Mesenchymal stem cell (in vitro differentiated cells and primary cell): Measurements from ENCODE around the gene CDKN2B-AS1.

Experiments
- DNase-seq: peaks from one replicate; pipeline ENCODE4 v3.0.0-alpha.2; 2013
- H2AFZ ChIP-seq: one replicate; pipeline ENCODE4 v1.6.1; 2013; ENCODE audit warnings: low read depth, mild to moderate bottlenecking, control low read depth, inconsistent platforms, low read length, moderate library complexity
- H2AK5ac ChIP-seq: 2 replicates; pipeline ENCODE4 v1.6.1; 2013; ENCODE audit warnings: low read length, moderate library complexity, mild to moderate bottlenecking, inconsistent platforms; ENCODE audit not compliant: severe bottlenecking
- H2BK120ac ChIP-seq: one replicate; pipeline ENCODE4 v1.6.1; 2013; ENCODE audit warnings: low read depth, mild to moderate bottlenecking, inconsistent platforms, low read length, moderate library complexity
- H2BK12ac ChIP-seq, 2 experiments: one replicate each; pipeline ENCODE4 v1.6.1; 2013; ENCODE audit warnings: inconsistent platforms in 2 of 2, low read length in 2 of 2, mild to moderate bottlenecking in 2 of 2, moderate library complexity in 2 of 2, control low read depth in 1 of 2
- H2BK15ac ChIP-seq: one replicate; pipeline ENCODE4 v1.6.1; 2013; ENCODE audit warnings: mild to moderate bottlenecking, low read depth, inconsistent platforms; ENCODE audit not compliant: poor library complexity, severe bottlenecking
- H2BK5ac ChIP-seq: 2 replicates; pipeline ENCODE4 v1.6.1; 2013; ENCODE audit warnings: low read depth, mild to moderate bottlenecking, low read length, control low read depth, inconsistent platforms; ENCODE audit not compliant: poor library complexity, severe bottlenecking
- H3K14ac ChIP-seq, 2 experiments: one replicate each; pipeline ENCODE4 v1.6.1; 2013; ENCODE audit warnings: inconsistent platforms in 2 of 2, low read length in 2 of 2, control low read depth in 1 of 2, mild to moderate bottlenecking in 1 of 2, moderate library complexity in 1 of 2
- H3K18ac ChIP-seq, 2 experiments: one replicate each; pipeline ENCODE4 v1.6.1; 2013; ENCODE audit warnings: inconsistent platforms in 2 of 2, low read length in 2 of 2, control low read depth in 1 of 2, low read depth in 1 of 2, mild to moderate bottlenecking in 1 of 2
- H3K23ac ChIP-seq, 2 experiments: one replicate each; pipeline ENCODE4 v1.6.1; 2013; ENCODE audit warnings: inconsistent platforms in 2 of 2, low read length in 2 of 2, mild to moderate bottlenecking in 2 of 2, moderate library complexity in 2 of 2, control low read depth in 1 of 2
- H3K27ac ChIP-seq: 2 replicates; pipeline ENCODE4 v1.5.1; 2013; ENCODE audit warnings: mild to moderate bottlenecking, moderate library complexity, low read length, control low read depth, inconsistent platforms; ENCODE audit not compliant: poor library complexity, severe bottlenecking
- H3K27me3 ChIP-seq, 2 experiments: 2 replicates each; pipeline versions ENCODE4 v1.6.1 to v1.7.0; 2013; ENCODE audit warnings: low read length in 2 of 2, mild to moderate bottlenecking in 2 of 2, moderate library complexity in 2 of 2, control low read depth in 1 of 2, inconsistent platforms in 1 of 2; ENCODE audit not compliant: control insufficient read depth in 1 of 2, insufficient read depth in 1 of 2
- H3K36me3 ChIP-seq, 2 experiments: 2 replicates each; pipeline versions ENCODE4 v1.6.1 to v1.7.0; 2013; ENCODE audit warnings: low read length in 2 of 2, control low read depth in 1 of 2, inconsistent platforms in 1 of 2, low read depth in 1 of 2, mild to moderate bottlenecking in 1 of 2; ENCODE audit not compliant: insufficient read depth in 2 of 2, control insufficient read depth in 1 of 2
- H3K4ac ChIP-seq, 2 experiments: one replicate each; pipeline ENCODE4 v1.6.1; 2013; ENCODE audit warnings: inconsistent platforms in 2 of 2, low read length in 2 of 2, mild to moderate bottlenecking in 2 of 2, moderate library complexity in 2 of 2, control low read depth in 1 of 2, low read depth in 1 of 2
- H3K4me1 ChIP-seq: 2 replicates; pipeline ENCODE4 v1.6.1; 2013; ENCODE audit warnings: low read depth, low read length, control low read depth; ENCODE audit not compliant: control insufficient read depth, insufficient read depth
- H3K4me2 ChIP-seq: 2 replicates; pipeline ENCODE4 v1.6.1; 2013; ENCODE audit warnings: low read length, mild to moderate bottlenecking, inconsistent platforms; ENCODE audit not compliant: poor library complexity, severe bottlenecking
- H3K4me3 ChIP-seq, 2 experiments: 2 replicates each; pipeline versions ENCODE4 v1.5.1 to v1.7.0; 2013; ENCODE audit warnings: low read length in 2 of 2, mild to moderate bottlenecking in 2 of 2, control low read depth in 1 of 2, low read depth in 1 of 2; ENCODE audit not compliant: insufficient read depth in 1 of 2
- H3K79me1 ChIP-seq: replicated peaks from 2 replicates; pipeline ENCODE4 v1.6.1; 2013; ENCODE audit warnings: mild to moderate bottlenecking, control low read depth, low read length, inconsistent platforms; ENCODE audit not compliant: poor library complexity, severe bottlenecking
- H3K9ac ChIP-seq: 2 replicates; pipeline ENCODE4 v1.7.0; 2013; ENCODE audit warnings: mild to moderate bottlenecking, low read length, moderate library complexity
- H3K9me3 ChIP-seq: 2 replicates; pipeline ENCODE4 v1.7.0; 2013; ENCODE audit warnings: mild to moderate bottlenecking, low read length; ENCODE audit not compliant: control insufficient read depth
- H4K8ac ChIP-seq: one replicate; pipeline ENCODE4 v1.6.1; 2013; ENCODE audit warnings: inconsistent platforms, mild to moderate bottlenecking, low read length, moderate library complexity
- H4K91ac ChIP-seq: one replicate; pipeline ENCODE4 v1.6.1; 2013; ENCODE audit warnings: mild to moderate bottlenecking, low read length, inconsistent platforms
- WGBS: methylation state at CpG from one replicate; pipeline ENCODE4 v1.1.7; 2013; ENCODE audit warnings: mixed read lengths; 5-methylcytosine and 5-hydroxymethylcytosine counted together

CDKN2B-AS1 gene

GRCh38 chr9:22105005-22105722 lies 110.6 kb downstream of the CDKN2B-AS1 start:
- H3K9me3 ChIP-seq = no peaks in the 10 kb centered on the region
- H3K14ac ChIP-seq = no peak overlapping the region
- no peak overlapping the region for H2BK5ac ChIP-seq
- no peak overlapping the region for H3K4me2 ChIP-seq
- H3K27ac ChIP-seq = peak overlapping the region; percentile 82
- no peaks in the 10 kb centered on the region for H3K36me3 ChIP-seq
- peaks cover 4% of the 10 kb centered on the region for H3K4me1 ChIP-seq
- H3K27me3 ChIP-seq = no peaks in the 10 kb centered on the region
- no peak overlapping the region for H2BK15ac ChIP-seq
- H3K4ac ChIP-seq = peak overlapping the region in 1 of 2 experiments; percentile 56
- no peak overlapping the region for H2AFZ ChIP-seq
- WGBS = 94% methylated on average over 2 of the region's 4 CpGs
- no peak overlapping the region for H3K9ac ChIP-seq
- H3K79me1 ChIP-seq = no peaks in the 10 kb centered on the region
- no peak overlapping the region for H3K23ac ChIP-seq
- no peak overlapping the region for H3K4me3 ChIP-seq
- no peak overlapping the region for H4K8ac ChIP-seq
- peak overlapping the region; percentile 50 for H2BK120ac ChIP-seq
- peak overlapping the region; percentile 49 to 66 for H3K18ac ChIP-seq
- peak overlapping the region; percentile 42 to 81 for H2BK12ac ChIP-seq
- H4K91ac ChIP-seq = no peak overlapping the region
- no peak for DNase-seq
- peak overlapping the region; percentile 78 for H2AK5ac ChIP-seq

- Histone ChIP-seq H4K91ac (no peak overlapping the region), H2BK5ac (peak overlapping the region; percentile 59), H3K27me3 (no peaks in the 10 kb centered on the region), H3K27ac (peak overlapping the region; percentile 69), H3K18ac (peak overlapping the region; percentile 23), H3K36me3 (no peaks in the 10 kb centered on the region), H2BK15ac (no peak overlapping the region), H3K14ac (no peak overlapping the region), H3K4me1 (peaks cover 6% of the 10 kb centered on the region), H3K4ac (no peak overlapping the region), H3K4me2 (no peak overlapping the region), H3K4me3 (no peak overlapping the region), H3K9me3 (no peaks in the 10 kb centered on the region), H3K9ac (no peak overlapping the region), H2BK12ac (peak overlapping the region in 1 of 2 experiments; percentile 59), H2AFZ (no peak overlapping the region), H3K23ac (no peak overlapping the region), H4K8ac (no peak overlapping the region), H2AK5ac (peak overlapping the region; percentile 5), H3K79me1 (no peaks in the 10 kb centered on the region), H2BK120ac (no peak overlapping the region)
- 92% methylated on average over 3 of the region's 6 CpGs for WGBS
- peak; percentile 89 for DNase-seq
These were observed 112.8 kb downstream of the CDKN2B-AS1 start for GRCh38 chr9:22107202-22108045.

GRCh38 chr9:22108581-22109370 lies 114.2 kb downstream of the CDKN2B-AS1 start:
- DNase-seq = no peak
- Histone ChIP-seq H2BK12ac (peak overlapping the region in 1 of 2 experiments; percentile 58), H2BK15ac (no peak overlapping the region), H2AK5ac (peak overlapping the region; percentile 78), H2BK5ac (no peak overlapping the region), H3K9ac (peak overlapping the region; percentile 66), H2BK120ac (no peak overlapping the region), H3K36me3 (no peaks in the 10 kb centered on the region), H4K8ac (no peak overlapping the region), H3K27ac (no peak overlapping the region), H2AFZ (no peak overlapping the region), H4K91ac (no peak overlapping the region), H3K4me3 (no peak overlapping the region), H3K14ac (no peak overlapping the region), H3K79me1 (no peaks in the 10 kb centered on the region), H3K9me3 (no peaks in the 10 kb centered on the region), H3K4me1 (peaks cover 7% of the 10 kb centered on the region), H3K4ac (no peak overlapping the region), H3K18ac (peak overlapping the region in 1 of 2 experiments; percentile 35), H3K27me3 (no peaks in the 10 kb centered on the region), H3K4me2 (no peak overlapping the region), H3K23ac (no peak overlapping the region)
- WGBS = 87% methylated on average over 3 of the region's 4 CpGs
